Measurements from ENCODE around the gene KIAA1755.
"Not testable (repeated sequence)": the region's sequence is repeated elsewhere in the genome, so short reads cannot be mapped to it uniquely, and the experiment has no call there.

The KIAA1755 gene

DNA sequence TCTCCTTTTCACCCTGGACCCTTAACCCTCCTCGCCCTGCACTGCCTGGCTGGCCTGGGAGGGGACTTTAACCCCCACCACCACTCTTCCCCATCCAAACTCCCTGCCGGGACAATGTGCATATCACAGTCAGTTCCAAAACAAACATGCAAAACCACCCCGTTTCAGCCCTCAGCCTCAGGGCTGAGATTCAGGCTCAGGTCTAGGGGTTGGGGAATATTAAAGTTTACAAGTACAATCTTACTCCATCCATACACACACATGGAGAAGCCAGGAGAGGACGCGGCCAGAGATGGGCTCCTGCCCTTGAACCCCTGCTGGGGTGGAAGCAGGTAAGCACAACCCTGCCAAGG is 534 bp downstream of the KIAA1755 start:
- DNase-seq, result peak; percentile 43

GRCh38 chr20:38258545-38259215 is 1.9 kb downstream of the KIAA1755 start:
- DNase-seq, result no peak

- DNase-seq, result no peak
Observed at GRCh38 chr20:38256966-38257365, 3.6 kb downstream of the KIAA1755 start.

GRCh38 chr20:38256021-38256420 is 4.5 kb downstream of the KIAA1755 start:
- no peak for DNase-seq

DNA sequence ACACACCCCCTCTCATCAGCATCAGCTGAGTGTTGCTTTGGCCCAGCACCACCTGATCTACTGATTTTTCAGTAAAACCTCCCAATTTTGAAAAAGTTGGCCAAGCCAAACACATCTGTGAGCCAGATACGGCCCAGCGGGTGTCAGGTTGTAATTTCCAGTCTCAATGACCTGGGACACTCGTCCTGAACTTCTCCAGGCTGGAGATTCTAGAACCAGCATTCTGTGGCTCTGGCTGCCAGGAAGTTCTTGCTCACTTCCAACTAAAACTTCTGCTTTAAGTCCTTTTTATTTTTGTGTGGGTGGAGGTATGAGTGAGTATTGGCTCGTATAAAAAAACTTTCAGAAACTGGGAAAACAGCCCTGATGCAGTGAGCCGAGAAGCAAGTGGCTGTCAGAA is 5.1 kb downstream of the KIAA1755 start:
- DNase-seq, result no peak

DNA sequence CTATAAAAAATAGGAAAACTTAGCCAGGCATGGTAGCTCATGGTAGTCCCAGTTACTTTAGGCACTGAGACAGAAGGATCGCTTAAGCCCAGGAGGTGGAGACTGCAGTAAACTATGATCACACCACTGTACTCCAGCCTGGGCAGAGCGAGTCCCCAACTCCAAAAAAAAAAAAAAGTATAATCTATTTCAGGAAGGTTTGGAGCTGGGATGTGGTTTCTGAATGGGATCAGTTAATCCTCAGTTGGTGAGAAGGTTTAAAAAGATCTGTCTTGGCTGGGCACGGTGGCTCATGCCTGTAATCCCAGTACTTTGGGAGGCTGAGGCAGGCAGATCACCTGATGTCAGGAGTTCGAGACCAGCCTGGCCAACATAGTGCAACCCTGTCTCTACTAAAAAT is 5.9 kb downstream of the KIAA1755 start:
- not testable (repeated sequence) for DNase-seq

- DNase-seq, result no peak
Observed at GRCh38 chr20:38253571-38253970, 7.0 kb downstream of the KIAA1755 start.

DNA sequence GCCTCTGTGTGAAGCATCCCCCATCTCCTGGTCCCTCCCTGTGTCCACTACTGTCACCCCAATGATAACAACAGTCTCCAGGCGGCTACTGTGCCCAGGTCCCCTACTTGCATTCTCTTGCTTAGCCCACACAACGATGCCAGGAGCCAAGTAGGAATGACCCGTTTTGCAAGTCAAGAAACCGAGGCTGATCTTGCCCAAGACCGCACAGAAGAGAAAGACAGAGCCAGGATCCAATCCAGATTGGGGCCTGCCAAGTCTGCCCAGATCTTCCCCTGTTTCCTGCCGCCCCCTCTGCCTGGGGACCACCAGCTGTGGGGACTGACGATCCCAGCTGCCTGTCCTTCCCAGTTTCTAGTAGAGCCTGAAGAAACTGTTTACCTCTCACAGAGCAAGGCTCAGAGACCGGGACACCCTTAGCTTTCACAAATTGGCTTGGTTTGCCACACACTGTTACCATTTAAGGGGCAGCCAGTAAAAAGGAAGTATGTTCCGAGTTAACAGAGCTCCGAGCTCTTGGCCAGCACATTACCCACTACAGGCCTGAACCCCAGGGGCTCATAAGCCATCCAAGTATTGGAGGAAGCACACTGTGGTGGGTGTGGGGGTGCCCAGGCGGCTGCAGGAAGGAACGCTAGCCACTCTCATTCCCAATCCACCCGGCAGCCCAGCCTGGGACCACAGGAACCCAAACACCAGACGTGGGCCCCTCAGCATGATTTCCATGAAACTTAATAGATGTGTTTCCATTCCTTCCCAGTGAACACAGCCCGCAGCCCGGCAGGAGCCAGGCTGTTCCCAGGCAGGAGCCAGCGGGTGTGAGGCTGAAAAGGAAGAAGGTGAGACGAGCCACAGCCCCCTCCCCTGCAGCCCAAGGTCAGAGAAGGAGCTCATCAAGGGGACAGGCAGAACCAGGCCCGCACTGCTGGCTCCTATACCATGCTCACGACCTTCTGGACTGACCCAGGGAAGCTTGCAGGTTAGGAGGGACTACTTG is 7.9 kb downstream of the KIAA1755 start:
- peak; percentile 76 for DNase-seq

- not testable (repeated sequence) for DNase-seq
Observed at GRCh38 chr20:38251441-38251840, 9.1 kb downstream of the KIAA1755 start.

DNA sequence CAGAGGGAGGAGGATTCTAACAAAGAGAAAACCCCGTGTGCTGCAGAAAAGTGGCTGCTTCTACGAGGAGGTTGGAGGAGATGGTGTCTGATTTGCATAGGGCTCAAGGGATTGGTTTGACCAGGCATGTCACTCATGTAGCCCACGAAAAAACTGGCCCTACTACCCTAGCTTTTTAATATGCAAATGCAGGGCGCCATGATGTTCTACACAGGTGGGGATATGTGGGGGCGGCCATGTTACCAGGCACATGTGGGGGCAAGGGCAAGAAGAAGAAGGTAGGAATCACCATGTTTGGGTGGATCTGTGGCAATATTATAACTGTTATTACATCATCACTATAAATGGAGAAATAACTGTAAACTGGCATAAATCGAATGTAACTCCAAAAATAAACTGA is 9.9 kb downstream of the KIAA1755 start:
- DNase-seq, result no peak

DNA sequence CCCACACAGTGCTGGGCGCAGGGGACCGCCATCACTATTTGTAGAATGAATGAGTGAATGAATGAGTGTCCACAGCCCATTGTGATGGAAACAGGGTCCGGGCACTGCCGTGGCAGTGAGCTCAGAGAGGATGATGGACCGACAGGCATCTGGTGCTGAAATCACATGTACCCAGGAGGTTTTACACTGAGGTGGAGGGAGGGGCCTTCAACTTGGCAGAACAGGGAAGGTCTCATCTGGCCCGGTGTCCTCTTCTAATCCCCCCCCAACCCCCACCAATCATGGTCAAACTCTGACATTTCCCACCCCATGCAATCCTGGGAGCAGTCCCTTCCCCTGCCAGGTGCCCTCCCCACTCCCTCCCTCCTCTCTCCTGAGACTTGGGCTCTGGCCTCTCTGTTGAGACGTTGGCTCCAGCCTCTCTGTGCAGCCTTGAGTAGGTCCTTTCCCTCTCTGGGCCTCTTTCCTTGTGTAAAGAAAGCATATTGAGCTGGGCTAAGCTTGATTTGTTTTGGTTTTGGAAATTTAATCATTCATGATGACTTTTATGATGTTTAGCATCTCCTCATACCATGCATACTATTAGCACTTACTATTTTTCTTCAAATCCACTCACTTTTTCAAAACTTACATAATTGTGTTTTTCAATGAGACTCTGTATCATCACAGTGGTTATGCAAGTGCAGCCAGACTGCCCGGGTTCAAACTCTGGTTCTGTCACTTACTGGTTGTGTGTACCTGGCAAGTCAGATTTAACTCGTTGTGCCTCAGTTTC is 10.8 kb downstream of the KIAA1755 start:
- DNase-seq, result no peak

GRCh38 chr20:38248133-38248532 is 12.4 kb downstream of the KIAA1755 start:
- DNase-seq, result no peak

DNA sequence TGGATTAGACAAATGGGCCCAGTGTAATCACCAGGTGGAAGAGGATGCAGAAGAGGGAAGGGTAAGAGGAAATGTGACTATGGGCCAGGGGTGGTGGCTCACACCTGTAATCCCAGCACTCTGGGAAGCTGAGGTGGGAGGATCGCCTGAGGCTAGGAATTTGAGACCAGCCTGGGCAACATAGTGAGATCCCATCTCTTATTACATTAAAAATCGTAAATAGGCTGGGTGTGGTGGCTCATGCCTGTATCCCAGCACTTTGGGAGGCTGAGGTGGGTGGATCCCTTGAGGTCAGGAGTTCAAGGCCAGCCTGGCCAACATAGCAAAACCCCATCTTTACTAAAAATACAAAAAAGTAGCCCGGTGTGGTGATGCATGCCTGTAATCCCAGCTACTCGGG is 12.8 kb downstream of the KIAA1755 start:
- DNase-seq, result not testable (repeated sequence)

GRCh38 chr20:38247166-38247509 is 13.4 kb downstream of the KIAA1755 start:
- no peak for DNase-seq

- no peak for DNase-seq
Observed at GRCh38 chr20:38246357-38247165, 14.0 kb downstream of the KIAA1755 start.

DNA sequence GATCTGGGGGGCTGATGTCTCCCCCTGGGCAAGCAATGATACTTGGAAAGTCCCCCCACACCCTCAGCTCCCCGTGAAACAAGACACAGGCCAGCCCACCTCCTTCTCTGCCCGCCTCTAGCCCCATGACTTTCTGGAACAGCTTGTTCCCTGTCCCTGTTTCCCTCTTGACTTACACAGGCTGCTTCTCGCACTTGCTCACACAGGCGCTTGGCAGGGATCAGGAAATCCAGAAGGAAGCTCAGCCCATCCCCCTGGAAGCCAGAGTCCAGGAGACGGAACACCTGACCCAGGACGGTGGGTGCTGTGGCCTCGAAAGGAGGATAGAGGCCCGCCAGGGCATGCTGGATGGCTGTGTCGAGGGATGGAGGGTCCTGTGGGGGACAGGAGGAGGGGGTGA is 14.8 kb downstream of the KIAA1755 start:
- DNase-seq, result no peak

DNA sequence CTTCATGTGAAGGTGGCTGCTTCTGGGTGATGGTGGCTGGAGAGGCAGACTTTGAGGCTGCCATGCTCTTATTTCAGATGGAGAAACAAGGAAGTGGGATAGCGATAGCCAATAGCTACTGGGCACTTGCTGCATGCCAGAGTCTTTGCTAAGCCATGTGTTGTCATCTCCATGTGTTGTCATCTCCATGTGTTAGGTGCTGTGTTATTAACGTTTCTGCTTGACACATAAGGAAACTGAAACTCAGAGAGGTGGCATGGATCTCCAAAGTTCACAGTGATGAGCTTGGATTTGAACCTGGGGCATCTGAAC is 16.9 kb downstream of the KIAA1755 start:
- no peak for DNase-seq

DNA sequence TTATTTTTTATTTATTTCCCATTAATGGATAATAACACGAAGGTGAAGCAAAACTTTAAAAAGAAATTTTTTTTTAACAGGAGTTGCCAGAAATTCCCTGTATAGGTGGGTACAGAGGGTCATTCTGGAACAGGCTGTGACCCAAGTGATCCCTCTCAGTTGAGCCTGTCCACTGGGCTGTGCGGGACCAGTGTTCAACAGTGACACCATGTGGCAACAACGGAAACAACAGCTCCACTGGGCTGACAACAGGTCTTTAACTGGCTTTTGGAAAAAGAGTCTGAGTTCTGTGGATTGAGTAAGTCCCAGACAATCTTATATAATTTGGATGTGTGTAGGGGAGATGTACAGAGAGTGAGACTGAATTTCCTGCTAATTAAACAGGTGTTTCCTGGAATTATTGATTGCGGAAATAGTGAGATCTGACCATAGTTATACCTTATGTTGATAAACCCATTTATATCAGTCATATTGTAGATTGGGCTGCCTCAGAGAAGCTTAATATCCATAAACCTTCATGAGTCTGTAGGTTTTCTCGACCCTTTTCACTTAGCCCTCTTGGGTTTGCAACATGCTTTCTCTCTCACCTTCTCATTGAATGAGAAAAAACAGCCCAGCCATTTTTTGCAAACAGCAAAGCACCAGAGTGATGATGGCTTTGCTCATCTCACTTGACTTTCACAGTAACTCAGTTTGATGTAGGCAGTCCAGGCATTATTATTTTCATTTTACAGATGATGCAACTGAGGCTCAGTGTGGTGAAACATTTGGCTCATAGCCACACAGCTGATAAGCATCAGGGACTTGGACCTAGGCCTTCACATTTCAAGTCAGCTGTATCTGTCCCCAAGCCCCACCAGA is 17.5 kb downstream of the KIAA1755 start:
- DNase-seq, result no peak

DNA sequence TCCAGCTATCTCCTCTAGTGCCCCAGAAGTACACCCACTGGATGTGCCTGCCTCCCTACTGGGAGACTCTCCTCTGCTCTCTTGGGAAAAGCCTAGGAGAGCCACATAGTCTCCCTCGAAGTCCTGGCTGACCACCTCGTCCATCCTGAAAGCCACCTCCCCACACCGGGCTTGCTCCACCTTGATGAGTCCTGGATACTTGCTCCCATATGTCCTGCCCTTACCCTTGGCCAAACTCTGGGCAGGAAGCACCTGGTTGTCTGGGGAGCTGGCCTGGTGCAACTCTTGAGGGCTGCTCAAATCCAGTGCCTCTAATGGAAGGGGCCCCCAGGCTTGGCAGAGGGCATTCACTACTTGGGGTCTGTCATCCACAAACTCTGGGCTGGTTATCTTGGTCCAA is 19.3 kb downstream of the KIAA1755 start:
- no peak for DNase-seq

- no peak for DNase-seq
Observed at GRCh38 chr20:38239441-38239840, 21.1 kb downstream of the KIAA1755 start.

DNA sequence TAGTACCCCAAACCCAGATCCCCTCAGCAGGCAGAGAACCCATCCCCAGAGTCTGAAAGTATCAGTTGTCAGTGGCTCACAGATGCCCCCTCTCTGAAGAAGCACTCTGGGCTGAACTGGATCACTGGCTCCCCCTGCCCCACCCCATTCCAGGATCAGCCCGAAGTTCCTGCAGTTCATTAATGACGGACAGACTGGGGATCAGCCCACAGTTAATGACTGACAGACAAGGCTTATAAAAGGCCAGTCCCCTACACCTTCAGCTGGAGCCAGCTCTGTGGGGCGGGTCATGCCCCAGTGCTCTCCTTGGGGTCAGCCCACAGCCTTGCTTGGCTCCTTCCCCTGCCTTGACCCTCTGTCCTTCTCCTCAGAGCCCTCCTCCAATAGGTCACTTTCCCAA is 21.7 kb downstream of the KIAA1755 start:
- DNase-seq, result no peak

DNA sequence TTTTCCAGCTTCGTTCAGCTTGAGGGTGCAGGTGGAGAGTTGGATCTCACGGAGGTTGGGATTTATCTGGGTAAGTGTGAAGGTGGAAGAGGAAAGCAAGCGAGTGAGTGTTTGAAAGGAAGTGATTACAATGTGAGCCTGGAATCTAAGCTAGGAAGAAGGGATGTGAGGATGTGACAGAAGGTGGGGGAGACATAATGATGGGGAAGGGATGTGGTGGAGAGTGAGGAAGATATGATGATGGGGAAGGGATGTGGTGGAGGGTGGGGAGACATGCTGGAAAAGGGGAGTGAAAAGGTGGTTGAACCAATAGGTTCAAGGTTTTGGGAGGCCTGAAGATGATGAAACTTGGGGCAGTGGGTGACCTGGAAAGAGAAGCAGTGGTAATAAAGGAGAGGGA is 23.2 kb downstream of the KIAA1755 start:
- no peak for DNase-seq

All from fibroblast of skin of scalp (primary cell).